HG02610 (cell line): Measurements from ENCODE around the gene TNFRSF12A.
"Not testable (repeated sequence)": the region's sequence is repeated elsewhere in the genome, so short reads cannot be mapped to it uniquely, and the experiment has no call there.

Experiments used
- ATAC-seq: cut with Tn5 transposase; IDR thresholded peaks from one replicate; pipeline ENCODE4 v1.9.1; 2021; ENCODE audit warnings: mild to moderate bottlenecking, moderate library complexity; ENCODE audit not compliant: unreplicated experiment

Gene TNFRSF12A

GRCh38 chr16:3045758-3046640 is 25.8 kb downstream of the TNFRSF12A start, which contains the start of gene MMP25:
TSS of gene MMP25 (plus strand) at chr16:3046561. CDS start at chr16:3046918, 357 bp downstream.
- no peak for ATAC-seq

- ATAC-seq = no peak
Observed at GRCh38 chr16:3046641-3047386, 26.6 kb downstream of the TNFRSF12A start.

GRCh38 chr16:3047387-3047720 is 27.2 kb downstream of the TNFRSF12A start:
- no peak for ATAC-seq

- ATAC-seq = no peak
Observed at GRCh38 chr16:3049921-3050481, 29.8 kb downstream of the TNFRSF12A start.

GRCh38 chr16:3050487-3050886 is 30.3 kb downstream of the TNFRSF12A start:
- no peak for ATAC-seq

GRCh38 chr16:3051009-3051408 is 30.8 kb downstream of the TNFRSF12A start:
- ATAC-seq = no peak

GRCh38 chr16:3051494-3051893 is 31.3 kb downstream of the TNFRSF12A start:
- no peak for ATAC-seq

GRCh38 chr16:3052571-3053329 is 32.6 kb downstream of the TNFRSF12A start:
- not testable (repeated sequence) for ATAC-seq

- not testable (repeated sequence) for ATAC-seq
Observed at GRCh38 chr16:3053330-3053710, 33.2 kb downstream of the TNFRSF12A start.

- ATAC-seq = no peak
Observed at GRCh38 chr16:3054965-3055733, 35.0 kb downstream of the TNFRSF12A start.

GRCh38 chr16:3055734-3056115 is 35.6 kb downstream of the TNFRSF12A start:
- ATAC-seq = not testable (repeated sequence)

- no peak for ATAC-seq
Observed at GRCh38 chr16:3056336-3057180, 36.4 kb downstream of the TNFRSF12A start.

- no peak for ATAC-seq
Observed at GRCh38 chr16:3057181-3058138, 37.3 kb downstream of the TNFRSF12A start.

- no peak for ATAC-seq
Observed at GRCh38 chr16:3058139-3059030, 38.2 kb downstream of the TNFRSF12A start.

GRCh38 chr16:3059041-3059722 is 39.0 kb downstream of the TNFRSF12A start:
- ATAC-seq = peak; percentile 81

GRCh38 chr16:3059723-3060242 is 39.6 kb downstream of the TNFRSF12A start:
- ATAC-seq = no peak
